ACHN (cell line): Measurements from ENCODE around the gene LRRC1.

Experiments
- DNase-seq: peaks from one replicate; pipeline ENCODE4 v3.0.0-alpha.2; 2015
- in situ Hi-C: cut with HindIII; loops from 2 replicates; pipeline ENCODE4 v1.10.0; 2017; ENCODE audit warnings: low sequenced_read_pairs, low pct_ligation_motif_present, low pct_unique_long_range_greater_than_20kb

Gene LRRC1

DNA sequence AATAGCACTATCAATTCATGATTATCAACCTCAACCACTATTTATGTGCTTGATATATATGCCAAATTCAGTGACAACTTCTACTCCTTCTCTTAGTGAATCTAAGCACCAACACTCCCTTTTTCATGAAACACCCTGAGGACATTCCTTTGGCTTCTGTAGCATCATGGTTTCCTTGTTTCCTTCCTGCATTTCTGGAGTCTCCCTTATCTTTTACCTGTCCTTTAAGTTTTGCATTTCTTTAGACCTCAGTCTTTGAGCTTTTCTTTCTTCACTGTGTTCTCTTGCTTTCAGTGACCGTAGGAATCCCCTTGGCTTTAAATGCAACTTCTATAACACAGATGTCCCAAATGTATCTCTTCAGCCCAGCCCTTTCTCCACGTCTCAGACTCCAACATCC is 172.6 kb downstream of the LRRC1 start:
- in situ Hi-C loops: no loop called here
- no peak for DNase-seq
